Subcutaneous adipose tissue (tissue), 4 donors: ENCODE measurements around the gene E4F1. TPM values are rescaled to one million over a fixed set of nuclear protein-coding genes. Genes with fewer than 3 reads are reported as not detected.

Experiments used
- CTCF ChIP-seq: fragments of 450-650 bp; IDR thresholded peaks from one replicate; pipeline ENCODE4 v1.5.1; 2016; ENCODE audit warnings: low read depth, mild to moderate bottlenecking, control low read depth, antibody characterized with exemption, moderate library complexity
- total RNA-seq, 4 donors: library from RNA; depleted of rRNA; stranded (reverse); fragments of >200 nt; gene quantifications; one replicate each; pipeline ENCODE4 v1.1.0, GENCODE V29; 2016

Gene E4F1
- total RNA-seq, 4 donors from 2014 or later = 9.6 to 33.2 (median 16.8) TPM

GRCh38 chr16:2204416-2205103, 18.8 kb upstream of the E4F1 start:
- TF ChIP-seq CTCF = no peak

- no peak for TF ChIP-seq CTCF
These were observed 18.1 kb upstream of the E4F1 start, which contains the start of gene MLST8 for GRCh38 chr16:2205104-2205966. Gene MLST8 (plus strand): TSS chr16:2205454. CDS start chr16:2206086, 632 bp downstream.

- TF ChIP-seq CTCF = no peak
These were observed 17.5 kb upstream of the E4F1 start for GRCh38 chr16:2205967-2206313.

- TF ChIP-seq CTCF = no peak
These were observed 17.0 kb upstream of the E4F1 start for GRCh38 chr16:2206420-2206779.

GRCh38 chr16:2206780-2207433, 16.5 kb upstream of the E4F1 start:
- no peak for TF ChIP-seq CTCF

GRCh38 chr16:2207872-2208271, 15.5 kb upstream of the E4F1 start:
- TF ChIP-seq CTCF = no peak

GRCh38 chr16:2208308-2208707, 15.1 kb upstream of the E4F1 start:
- TF ChIP-seq CTCF = no peak
